H9 (cell line): ENCODE measurements around the gene LRRC42. TPM values are rescaled to one million over a fixed set of nuclear protein-coding genes. Genes with fewer than 3 reads are reported as not detected.

Experiments
- DNase-seq: peaks from one replicate; pipeline ENCODE4 v3.0.0-alpha.2; 2017
- H2AFZ ChIP-seq: one replicate; pipeline ENCODE4 v1.6.1; 2013; ENCODE audit warnings: mild to moderate bottlenecking, low read length, control low read depth, moderate library complexity
- H2AK5ac ChIP-seq: 2 replicates; pipeline ENCODE4 v1.6.1; 2013; ENCODE audit warnings: low read length, control low read depth, mixed read lengths; ENCODE audit not compliant: insufficient read length
- H2BK120ac ChIP-seq: one replicate; pipeline ENCODE4 v1.6.1; 2013; ENCODE audit warnings: low read depth, mild to moderate bottlenecking, low read length, control low read depth, inconsistent platforms; ENCODE audit not compliant: poor library complexity, severe bottlenecking
- H2BK12ac ChIP-seq: 2 replicates; pipeline ENCODE4 v1.6.1; 2013; ENCODE audit warnings: low read length, control low read depth, mixed read lengths, low read depth; ENCODE audit not compliant: insufficient read length
- H2BK15ac ChIP-seq: 2 replicates; pipeline ENCODE4 v1.6.1; 2013; ENCODE audit warnings: low read depth, low read length, control low read depth
- H2BK20ac ChIP-seq: one replicate; pipeline ENCODE4 v1.6.1; 2013; ENCODE audit warnings: low read depth, mild to moderate bottlenecking, low read length, control low read depth, inconsistent platforms; ENCODE audit not compliant: poor library complexity, severe bottlenecking
- H2BK5ac ChIP-seq: 2 replicates; pipeline ENCODE4 v1.6.1; 2013; ENCODE audit warnings: low read length, control low read depth, mixed read lengths; ENCODE audit not compliant: insufficient read length
- H3K14ac ChIP-seq: 2 replicates; pipeline ENCODE4 v1.6.1; 2013; ENCODE audit warnings: low read length, control low read depth; ENCODE audit not compliant: insufficient read depth
- H3K18ac ChIP-seq: 2 replicates; pipeline ENCODE4 v1.6.1; 2013; ENCODE audit warnings: low read depth, mild to moderate bottlenecking, mixed read lengths, low read length, control low read depth; ENCODE audit not compliant: insufficient read length
- H3K23ac ChIP-seq: 2 replicates; pipeline ENCODE4 v1.6.1; 2013; ENCODE audit warnings: low read length, control low read depth, mixed read lengths, low read depth; ENCODE audit not compliant: insufficient read length
- H3K23me2 ChIP-seq: 2 replicates; pipeline ENCODE4 v1.6.1; 2013; ENCODE audit warnings: low read depth, mild to moderate bottlenecking, mixed read lengths, low read length, control low read depth; ENCODE audit not compliant: insufficient read length, poor library complexity, severe bottlenecking
- H3K27ac ChIP-seq: 2 replicates; pipeline ENCODE4 v1.5.1; 2013; ENCODE audit warnings: low read length, control low read depth, mixed read lengths, low read depth; ENCODE audit not compliant: insufficient read length
- H3K27me3 ChIP-seq: 2 replicates; pipeline ENCODE4 v1.6.1; 2013; ENCODE audit warnings: low read length, control low read depth, inconsistent platforms; ENCODE audit not compliant: insufficient read depth
- H3K4ac ChIP-seq: 2 replicates; pipeline ENCODE4 v1.6.1; 2013; ENCODE audit warnings: low read depth, mild to moderate bottlenecking, control low read depth, inconsistent platforms, low read length, moderate library complexity
- H3K4me1 ChIP-seq: 2 replicates; pipeline ENCODE4 v1.6.1; 2013; ENCODE audit warnings: low read length, control low read depth, inconsistent platforms; ENCODE audit not compliant: insufficient read depth
- H3K4me2 ChIP-seq: 2 replicates; pipeline ENCODE4 v1.6.1; 2013; ENCODE audit warnings: low read length, control low read depth, mixed read lengths; ENCODE audit not compliant: insufficient read length, insufficient read depth
- H3K56ac ChIP-seq: 2 replicates; pipeline ENCODE4 v1.6.1; 2013; ENCODE audit warnings: low read depth, mild to moderate bottlenecking, mixed read lengths, low read length, control low read depth; ENCODE audit not compliant: insufficient read length
- H3K79me1 ChIP-seq: 2 replicates; pipeline ENCODE4 v1.6.1; 2013; ENCODE audit warnings: low read depth, mild to moderate bottlenecking, moderate library complexity, low read length, control low read depth, inconsistent platforms; ENCODE audit not compliant: insufficient read depth, poor library complexity, severe bottlenecking
- H3K79me2 ChIP-seq: 2 replicates; pipeline ENCODE4 v1.6.1; 2013; ENCODE audit warnings: low read length, control low read depth, inconsistent platforms; ENCODE audit not compliant: insufficient read depth
- H3K9ac ChIP-seq: 2 replicates; pipeline ENCODE4 v1.6.1; 2013; ENCODE audit warnings: low read length, control low read depth, mixed read lengths; ENCODE audit not compliant: insufficient read length; ENCODE audit errors: extremely low read depth
- H3K9me3 ChIP-seq: one replicate; pipeline ENCODE4 v1.6.1; 2013; ENCODE audit warnings: low read depth, low read length, inconsistent platforms; ENCODE audit not compliant: control insufficient read depth
- H3T11ph ChIP-seq: one replicate; pipeline ENCODE4 v1.6.1; 2013; ENCODE audit warnings: mild to moderate bottlenecking, low read length, control low read depth, inconsistent platforms
- H4K20me1 ChIP-seq: one replicate; pipeline ENCODE4 v1.6.1; 2013; ENCODE audit not compliant: control insufficient read depth, insufficient read length, insufficient read depth
- H4K5ac ChIP-seq: 2 replicates; pipeline ENCODE4 v1.6.1; 2013; ENCODE audit warnings: low read depth, mild to moderate bottlenecking, mixed read lengths, low read length, control low read depth; ENCODE audit not compliant: insufficient read length
- H4K8ac ChIP-seq: replicated peaks from 2 replicates; pipeline ENCODE4 v1.6.1; 2013; ENCODE audit warnings: low read length, control low read depth, mixed read lengths, low read depth; ENCODE audit not compliant: insufficient read length
- H4K91ac ChIP-seq: 2 replicates; pipeline ENCODE4 v1.6.1; 2013; ENCODE audit warnings: low read depth, mild to moderate bottlenecking, moderate library complexity, mixed read lengths, low read length, control low read depth; ENCODE audit not compliant: insufficient read length
- H3K27ac Mint-ChIP-seq, 3 experiments: 2 replicates in 2 of 3; 3 replicates in 1 of 3; pipeline ENCODE4 v1.8.0; 2020 to 2021; ENCODE audit warnings: mixed read lengths in 3 of 3, mild to moderate bottlenecking in 1 of 3, moderate library complexity in 1 of 3
- H3K27me3 Mint-ChIP-seq: 2 replicates; pipeline ENCODE4 v1.8.0; 2021; ENCODE audit warnings: low read depth, mild to moderate bottlenecking, moderate library complexity, mixed read lengths
- H3K36me3 Mint-ChIP-seq, 3 experiments: 2 replicates in 2 of 3; 3 replicates in 1 of 3; pipeline ENCODE4 v1.8.0; 2020 to 2021; ENCODE audit warnings: low read depth in 3 of 3, mixed read lengths in 3 of 3; ENCODE audit not compliant: insufficient read depth in 1 of 3
- H3K4me1 Mint-ChIP-seq, 2 experiments: 2 replicates each; pipeline ENCODE4 v1.8.0; 2020; ENCODE audit warnings: mixed read lengths in 2 of 2
- H3K4me3 Mint-ChIP-seq, 2 experiments: 2 replicates in 1 of 2; 3 replicates in 1 of 2; pipeline ENCODE4 v1.8.0; 2020 to 2021; ENCODE audit warnings: mild to moderate bottlenecking in 2 of 2, mixed read lengths in 2 of 2, moderate library complexity in 1 of 2
- H3K9me3 Mint-ChIP-seq, 2 experiments: 2 replicates in 1 of 2; 3 replicates in 1 of 2; pipeline ENCODE4 v1.8.0; 2020; ENCODE audit warnings: mild to moderate bottlenecking in 2 of 2, mixed read lengths in 2 of 2, moderate library complexity in 1 of 2
- WGBS: extraction: QIAGEN DNeasy Blood & Tissue Kit; methylation state at CpG from one replicate; pipeline ENCODE4 v1.1.7; 2013; ENCODE audit warnings: missing lambda C conversion rate, low lambda C conversion rate, mixed read lengths; ENCODE audit not compliant: insufficient read length; ENCODE audit errors: extremely low coverage; 5-methylcytosine and 5-hydroxymethylcytosine counted together
- total RNA-seq: library from RNA; stranded (reverse); gene quantifications from 2 replicates; pipeline ENCODE4 v1.2.1, GENCODE V29; 2021
- TF ChIP-seq, protein P1 (sequence below): fragments of 200-600 bp; sonication (generic); conservative IDR thresholded peaks from 3 replicates; pipeline ENCODE4 v1.8.0; 2021; ENCODE audit warnings: antibody characterized with exemption, mild to moderate bottlenecking

Gene LRRC42
- total RNA-seq, 1 experiment from 2014 or later: 36.3 TPM

DNA sequence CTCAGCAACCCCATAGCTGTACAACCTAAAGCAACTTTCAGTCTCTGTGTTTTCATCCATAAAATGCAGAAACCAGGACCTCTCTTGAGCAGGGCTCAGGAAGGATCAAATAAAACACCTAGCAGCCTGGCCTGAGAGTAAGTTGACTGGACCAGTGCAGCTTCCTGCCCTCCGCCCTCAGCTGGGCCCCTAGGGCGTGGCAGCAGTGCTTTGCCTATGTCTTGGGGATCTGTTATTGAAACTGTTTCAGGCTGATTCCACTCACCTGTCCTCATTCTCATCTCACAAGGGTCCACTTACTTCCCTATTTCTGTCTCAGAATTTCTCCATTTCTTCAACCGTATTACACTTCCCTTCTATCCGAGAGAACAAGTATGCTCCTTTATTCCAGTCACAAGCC lies 17.3 kb downstream of the LRRC42 start:
- no peak overlapping the region for H3K27ac ChIP-seq
- Mint-ChIP-seq H3K9me3 (no peaks in the 10 kb centered on the region), H3K27me3 (no peaks in the 10 kb centered on the region), H3K4me1 (peaks cover 6 to 10% of the 10 kb centered on the region in 2 experiments), H3K4me3 (no peak overlapping the region), H3K27ac (peak overlapping the region in 2 of 3 experiments; percentile 61 to 74; a peak in 3 of 7 replicates), H3K36me3 (peaks cover 25 to 71% (median 61%) of the 10 kb centered on the region in 3 experiments; a peak in 6 of 7 replicates)
- H4K20me1 ChIP-seq: no peaks in the 10 kb centered on the region
- H2BK12ac ChIP-seq: no peak overlapping the region
- H2BK120ac ChIP-seq: no peak overlapping the region
- no peak overlapping the region for H3K18ac ChIP-seq
- H3T11ph ChIP-seq: no peak overlapping the region
- H2BK15ac ChIP-seq: no peak overlapping the region
- H2BK5ac ChIP-seq: no peak overlapping the region
- no peak overlapping the region for H3K14ac ChIP-seq
- DNase-seq: no peak
- no peak overlapping the region for H4K5ac ChIP-seq
- H3K79me2 ChIP-seq: no peaks in the 10 kb centered on the region
- no peaks in the 10 kb centered on the region for H3K23me2 ChIP-seq
- H3K27me3 ChIP-seq: no peaks in the 10 kb centered on the region
- no peak overlapping the region for H2BK20ac ChIP-seq
- 0 out of 2 replicates have a peak, but pooled peaks cover 2% of the 10 kb centered on the region for H3K4me1 ChIP-seq
- H4K8ac ChIP-seq: no peak overlapping the region
- H4K91ac ChIP-seq: no peak overlapping the region
- H3K4ac ChIP-seq: no peak overlapping the region
- WGBS: 100% methylated on average over 2 of the region's 4 CpGs
- TF ChIP-seq, protein P1, sequence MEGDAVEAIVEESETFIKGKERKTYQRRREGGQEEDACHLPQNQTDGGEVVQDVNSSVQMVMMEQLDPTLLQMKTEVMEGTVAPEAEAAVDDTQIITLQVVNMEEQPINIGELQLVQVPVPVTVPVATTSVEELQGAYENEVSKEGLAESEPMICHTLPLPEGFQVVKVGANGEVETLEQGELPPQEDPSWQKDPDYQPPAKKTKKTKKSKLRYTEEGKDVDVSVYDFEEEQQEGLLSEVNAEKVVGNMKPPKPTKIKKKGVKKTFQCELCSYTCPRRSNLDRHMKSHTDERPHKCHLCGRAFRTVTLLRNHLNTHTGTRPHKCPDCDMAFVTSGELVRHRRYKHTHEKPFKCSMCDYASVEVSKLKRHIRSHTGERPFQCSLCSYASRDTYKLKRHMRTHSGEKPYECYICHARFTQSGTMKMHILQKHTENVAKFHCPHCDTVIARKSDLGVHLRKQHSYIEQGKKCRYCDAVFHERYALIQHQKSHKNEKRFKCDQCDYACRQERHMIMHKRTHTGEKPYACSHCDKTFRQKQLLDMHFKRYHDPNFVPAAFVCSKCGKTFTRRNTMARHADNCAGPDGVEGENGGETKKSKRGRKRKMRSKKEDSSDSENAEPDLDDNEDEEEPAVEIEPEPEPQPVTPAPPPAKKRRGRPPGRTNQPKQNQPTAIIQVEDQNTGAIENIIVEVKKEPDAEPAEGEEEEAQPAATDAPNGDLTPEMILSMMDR: no peak
- H3K9me3 ChIP-seq: no peaks in the 10 kb centered on the region
- no peak overlapping the region for H3K9ac ChIP-seq
- no peak overlapping the region for H2AK5ac ChIP-seq
- H3K79me1 ChIP-seq: no peaks in the 10 kb centered on the region
- H3K4me2 ChIP-seq: no peak overlapping the region
- no peak overlapping the region for H3K23ac ChIP-seq
- H2AFZ ChIP-seq: no peak overlapping the region
- no peak overlapping the region for H3K56ac ChIP-seq
